ENCODE measurements around the gene NDUFAF7. TPM values are rescaled to one million over a fixed set of nuclear protein-coding genes. Genes with fewer than 3 reads are reported as not detected.
"Not testable (repeated sequence)": the region's sequence is repeated elsewhere in the genome, so short reads cannot be mapped to it uniquely, and the experiment has no call there.

Gene NDUFAF7
- total RNA-seq, result 10 to 100 TPM; 16.4 to 22.1 (median 17.9) TPM

GRCh38 chr2:37231241-37232130, at the start of gene NDUFAF7, which contains the start of gene CEBPZ:
Gene NDUFAF7 (plus strand): TSS chr2:37231658. CDS start chr2:37231706, 48 bp downstream.
Gene CEBPZ (minus strand): TSS chr2:37231596. CDS start chr2:37231567, 29 bp downstream.
- peaks cover 39% of the 10 kb centered on the region for H3K4me1 Mint-ChIP-seq (ENCODE audit: low read depth)
- no peak within 1 kb of the TSS for H3K4me3 Mint-ChIP-seq
- DNase-seq (peak; percentile 82), ATAC-seq (peak; percentile 95 to 96)
- H3K27me3 Mint-ChIP-seq (ENCODE audit: low read depth), result no peaks in the 10 kb centered on the region
- peaks cover 32% of the 10 kb centered on the region for H3K36me3 Mint-ChIP-seq (ENCODE audit: insufficient read depth)
- no peaks in the 10 kb centered on the region for H3K9me3 Mint-ChIP-seq

GRCh38 chr2:37181726-37182684, 49.5 kb upstream of the NDUFAF7 start:
- no peaks in the 10 kb centered on the region for H3K4me1 Mint-ChIP-seq (ENCODE audit: low read depth)
- peaks cover 10% of the 10 kb centered on the region for H3K27me3 Mint-ChIP-seq (ENCODE audit: low read depth)
- no peaks in the 10 kb centered on the region for H3K9me3 Mint-ChIP-seq
- no peaks in the 10 kb centered on the region for H3K36me3 Mint-ChIP-seq (ENCODE audit: insufficient read depth)
- no peak for ATAC-seq
- no peak overlapping the region for H3K4me3 Mint-ChIP-seq
- DNase-seq, result no peak

GRCh38 chr2:37188570-37188969, 42.9 kb upstream of the NDUFAF7 start, which contains the start of gene SULT6B1:
Gene SULT6B1 (minus strand): TSS chr2:37188670. CDS start chr2:37188640, 30 bp downstream.
- DNase-seq (no peak), ATAC-seq (no peak)
- H3K27me3 Mint-ChIP-seq (ENCODE audit: low read depth), result peaks cover 8% of the 10 kb centered on the region
- H3K4me1 Mint-ChIP-seq (ENCODE audit: low read depth), result no peaks in the 10 kb centered on the region
- no peak within 1 kb of the TSS for H3K4me3 Mint-ChIP-seq
- H3K9me3 Mint-ChIP-seq, result no peaks in the 10 kb centered on the region
- no peaks in the 10 kb centered on the region for H3K36me3 Mint-ChIP-seq (ENCODE audit: insufficient read depth)

DNA sequence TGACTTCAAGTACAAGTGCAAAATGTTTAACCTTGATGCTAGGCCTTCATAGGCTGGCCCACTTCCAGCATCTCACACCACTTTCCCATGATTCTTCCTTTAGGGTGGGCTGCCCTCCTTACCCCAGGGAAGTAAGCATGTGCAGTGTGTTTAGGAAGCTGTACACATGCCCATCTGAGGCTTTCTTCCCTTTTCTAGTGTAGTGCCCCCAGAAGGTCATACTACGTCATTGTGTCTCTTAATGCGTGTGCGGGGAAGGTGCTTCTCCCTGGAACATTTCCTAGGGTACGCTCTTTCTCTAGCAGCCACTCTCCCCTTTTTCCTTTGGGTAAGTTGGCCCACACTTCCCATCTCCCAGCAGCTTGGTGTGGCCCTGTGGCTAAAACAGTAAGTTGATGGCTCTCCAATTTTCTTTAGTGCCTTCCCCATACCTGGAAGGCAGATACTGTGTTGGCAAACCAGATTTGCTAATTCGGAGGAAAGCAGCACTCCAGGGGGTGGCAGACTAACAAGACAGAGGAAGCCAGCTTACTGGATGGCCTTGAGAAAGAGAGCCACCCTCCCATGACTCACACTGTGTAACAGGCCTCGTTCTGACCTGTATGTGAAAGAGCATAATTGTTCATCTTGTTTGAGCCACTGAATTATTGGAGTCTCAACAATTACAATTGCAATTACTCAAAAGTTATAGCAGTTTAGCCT, 41.9 kb upstream of the NDUFAF7 start:
- Mint-ChIP-seq H3K9me3 (no peaks in the 10 kb centered on the region), H3K4me3 (no peak overlapping the region), H3K27me3 (ENCODE audit: low read depth) (peaks cover 2% of the 10 kb centered on the region), H3K36me3 (ENCODE audit: insufficient read depth) (no peaks in the 10 kb centered on the region), H3K4me1 (ENCODE audit: low read depth) (no peaks in the 10 kb centered on the region)
- no peak for ATAC-seq
- no peak for DNase-seq

- H3K27me3 Mint-ChIP-seq (ENCODE audit: low read depth), result no peaks in the 10 kb centered on the region
- no peaks in the 10 kb centered on the region for H3K4me1 Mint-ChIP-seq (ENCODE audit: low read depth)
- DNase-seq (no peak), ATAC-seq (no peak)
- no peaks in the 10 kb centered on the region for H3K36me3 Mint-ChIP-seq (ENCODE audit: insufficient read depth)
- H3K9me3 Mint-ChIP-seq, result no peaks in the 10 kb centered on the region
- no peak overlapping the region for H3K4me3 Mint-ChIP-seq
Observed at GRCh38 chr2:37190290-37190689, 41.2 kb upstream of the NDUFAF7 start.

- no peaks in the 10 kb centered on the region for H3K27me3 Mint-ChIP-seq (ENCODE audit: low read depth)
Observed at GRCh38 chr2:37191253-37191652, 40.2 kb upstream of the NDUFAF7 start.

DNA sequence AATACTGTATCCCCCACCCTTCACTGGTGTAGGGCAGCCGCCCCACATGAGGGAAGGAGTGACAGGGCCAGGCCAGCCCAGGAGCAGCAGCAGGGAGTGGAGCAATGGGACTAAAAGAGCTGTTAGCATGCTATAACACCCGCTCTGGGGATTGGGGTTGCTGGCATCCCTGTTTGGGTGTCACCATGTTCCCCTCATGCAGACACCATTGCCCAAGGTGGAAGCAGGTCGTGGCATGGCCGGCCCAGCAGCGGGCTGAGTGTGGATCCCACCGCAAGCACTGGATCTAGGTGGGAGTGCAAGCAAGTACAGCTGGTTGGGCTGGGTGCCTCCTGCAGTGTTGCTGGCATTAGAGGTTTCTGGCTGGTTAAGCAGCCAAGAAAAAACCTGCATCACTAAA, 39.7 kb upstream of the NDUFAF7 start:
- no peak overlapping the region for H3K4me3 Mint-ChIP-seq
- ATAC-seq, result no peak
- H3K4me1 Mint-ChIP-seq (ENCODE audit: low read depth), result peaks cover 4% of the 10 kb centered on the region
- no peaks in the 10 kb centered on the region for H3K9me3 Mint-ChIP-seq
- DNase-seq, result no peak
- H3K27me3 Mint-ChIP-seq (ENCODE audit: low read depth), result no peaks in the 10 kb centered on the region
- no peaks in the 10 kb centered on the region for H3K36me3 Mint-ChIP-seq (ENCODE audit: insufficient read depth)

More at GRCh38 chr2:37191253-37191652, 40.2 kb upstream of the NDUFAF7 start:
- DNase-seq, result no peak
- Mint-ChIP-seq H3K36me3 (ENCODE audit: insufficient read depth) (no peaks in the 10 kb centered on the region), H3K4me3 (no peak overlapping the region), H3K4me1 (ENCODE audit: low read depth) (peaks cover 2% of the 10 kb centered on the region), H3K9me3 (no peaks in the 10 kb centered on the region)
- ATAC-seq, result no peak

- H3K4me1 Mint-ChIP-seq (ENCODE audit: low read depth), result peaks cover 10% of the 10 kb centered on the region
- no peaks in the 10 kb centered on the region for H3K27me3 Mint-ChIP-seq (ENCODE audit: low read depth)
- H3K36me3 Mint-ChIP-seq (ENCODE audit: insufficient read depth), result peaks cover 3% of the 10 kb centered on the region
- ATAC-seq (no peak), DNase-seq (no peak)
- no peak overlapping the region for H3K4me3 Mint-ChIP-seq
- no peaks in the 10 kb centered on the region for H3K9me3 Mint-ChIP-seq
Observed at GRCh38 chr2:37192551-37192950, 38.9 kb upstream of the NDUFAF7 start.

DNA sequence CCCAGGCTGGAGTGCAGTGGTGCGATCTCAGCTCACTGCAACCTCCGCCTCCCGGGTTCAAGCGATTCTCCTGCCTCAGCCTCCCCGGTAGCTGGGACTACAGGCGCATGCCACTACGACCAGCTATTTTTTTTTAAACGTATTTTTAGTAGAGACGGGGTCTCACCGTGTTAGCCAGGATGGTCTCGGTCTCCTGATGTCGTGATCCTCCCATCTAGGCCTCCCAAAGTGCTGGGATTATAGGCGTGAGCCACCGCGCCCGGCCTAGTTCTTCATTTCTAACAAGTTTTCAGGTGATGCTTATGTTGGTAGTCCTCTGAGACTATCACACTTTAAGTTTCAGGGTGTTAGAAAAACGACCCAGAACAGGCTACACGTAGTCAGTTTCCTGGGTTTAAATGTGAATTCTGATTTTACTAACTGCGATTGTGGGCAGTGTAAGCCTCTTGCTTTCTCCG, 35.6 kb upstream of the NDUFAF7 start:
- not testable (repeated sequence) for H3K36me3 Mint-ChIP-seq (ENCODE audit: insufficient read depth); ATAC-seq; H3K27me3 Mint-ChIP-seq (ENCODE audit: low read depth); DNase-seq; H3K9me3 Mint-ChIP-seq
- peaks cover 27% of the 10 kb centered on the region for H3K4me1 Mint-ChIP-seq (ENCODE audit: low read depth)
- H3K4me3 Mint-ChIP-seq, result peak overlapping the region; percentile 98

DNA sequence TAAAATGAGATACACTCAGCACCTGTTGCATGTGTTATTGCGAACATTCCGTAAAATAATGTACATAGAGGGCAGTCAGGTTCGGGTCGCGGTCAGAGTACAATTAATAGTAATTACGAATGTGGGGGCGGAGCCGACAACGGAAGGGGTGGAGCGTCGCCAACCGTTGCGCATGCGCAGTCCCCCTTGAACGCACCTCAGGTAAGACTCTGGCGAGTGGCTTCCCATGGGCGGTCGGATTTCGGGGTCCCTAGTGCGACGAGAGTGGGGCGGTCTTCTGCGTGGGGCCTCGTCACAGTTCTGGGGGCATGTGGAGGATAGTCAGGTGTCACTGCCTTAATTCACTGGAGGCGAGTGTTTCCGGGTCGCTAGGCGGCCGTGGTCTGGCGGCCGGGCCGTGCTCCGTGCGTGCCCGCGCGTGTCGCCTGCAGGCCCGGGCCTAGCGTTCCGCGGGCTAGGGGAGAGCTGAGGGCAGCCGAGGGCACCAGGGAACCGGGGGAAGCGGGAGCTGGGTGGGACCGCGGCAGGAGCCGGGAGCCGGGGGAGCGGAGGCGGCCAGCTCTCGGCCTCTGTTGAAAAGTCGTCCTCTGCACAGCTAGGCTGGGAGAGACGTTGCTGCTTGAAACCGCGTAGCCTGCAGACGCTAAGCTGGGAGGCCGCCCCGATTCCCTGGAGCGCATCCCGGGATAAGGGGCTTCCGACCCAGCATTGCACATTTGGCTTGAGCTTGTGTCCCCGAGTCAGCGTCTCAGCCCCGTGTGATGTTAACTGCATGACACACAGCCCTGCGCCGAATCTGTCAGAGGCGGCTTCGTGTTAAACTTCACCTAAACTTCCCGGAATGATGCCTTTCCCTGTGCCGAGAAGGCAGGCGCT, 34.9 kb upstream of the NDUFAF7 start, which contains the start of gene CEBPZOS:
CEBPZOS (plus strand) TSS at position 177 of the 876 bp plus-strand sequence. CDS start 3,209 bp downstream, outside the sequence.
- H3K9me3 Mint-ChIP-seq, result no peaks in the 10 kb centered on the region
- DNase-seq (peak; percentile 91), ATAC-seq (peak; percentile 80 to 90)
- peaks cover 8% of the 10 kb centered on the region for H3K36me3 Mint-ChIP-seq (ENCODE audit: insufficient read depth)
- H3K4me3 Mint-ChIP-seq, result peak within 1 kb of the TSS; percentile 98
- peaks cover 33% of the 10 kb centered on the region for H3K4me1 Mint-ChIP-seq (ENCODE audit: low read depth)
- H3K27me3 Mint-ChIP-seq (ENCODE audit: low read depth), result no peaks in the 10 kb centered on the region

DNA sequence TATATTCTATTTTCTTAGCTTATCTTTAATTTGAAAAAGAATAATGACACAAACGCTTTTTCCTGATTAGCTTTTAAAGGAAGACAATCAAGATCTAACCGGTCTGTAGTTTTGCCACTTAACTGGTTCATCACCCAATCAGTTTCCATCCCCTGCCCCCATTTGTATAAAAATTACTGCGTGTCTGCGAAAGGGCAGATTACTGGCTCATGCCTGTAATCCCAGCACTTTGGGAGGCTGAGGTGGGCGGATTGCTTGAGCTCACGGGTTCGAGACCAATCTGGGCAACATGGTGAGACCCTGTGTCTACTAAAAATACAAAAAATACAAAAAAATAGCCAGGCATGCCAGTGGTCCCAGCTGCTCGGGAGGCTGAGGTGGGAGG, 32.8 kb upstream of the NDUFAF7 start:
- DNase-seq (no peak), ATAC-seq (no peak)
- Mint-ChIP-seq H3K4me3 (no peak overlapping the region), H3K9me3 (peaks cover 2% of the 10 kb centered on the region), H3K27me3 (ENCODE audit: low read depth) (no peaks in the 10 kb centered on the region), H3K36me3 (ENCODE audit: insufficient read depth) (peaks cover 20% of the 10 kb centered on the region), H3K4me1 (ENCODE audit: low read depth) (peaks cover 40% of the 10 kb centered on the region)

- no peak overlapping the region for H3K4me3 Mint-ChIP-seq
- H3K36me3 Mint-ChIP-seq (ENCODE audit: insufficient read depth), result peaks cover 44% of the 10 kb centered on the region
- H3K9me3 Mint-ChIP-seq, result peaks cover 7% of the 10 kb centered on the region
- no peaks in the 10 kb centered on the region for H3K27me3 Mint-ChIP-seq (ENCODE audit: low read depth)
- ATAC-seq (no peak), DNase-seq (no peak)
- peaks cover 39% of the 10 kb centered on the region for H3K4me1 Mint-ChIP-seq (ENCODE audit: low read depth)
Observed at GRCh38 chr2:37201208-37201607, 30.2 kb upstream of the NDUFAF7 start.

DNA sequence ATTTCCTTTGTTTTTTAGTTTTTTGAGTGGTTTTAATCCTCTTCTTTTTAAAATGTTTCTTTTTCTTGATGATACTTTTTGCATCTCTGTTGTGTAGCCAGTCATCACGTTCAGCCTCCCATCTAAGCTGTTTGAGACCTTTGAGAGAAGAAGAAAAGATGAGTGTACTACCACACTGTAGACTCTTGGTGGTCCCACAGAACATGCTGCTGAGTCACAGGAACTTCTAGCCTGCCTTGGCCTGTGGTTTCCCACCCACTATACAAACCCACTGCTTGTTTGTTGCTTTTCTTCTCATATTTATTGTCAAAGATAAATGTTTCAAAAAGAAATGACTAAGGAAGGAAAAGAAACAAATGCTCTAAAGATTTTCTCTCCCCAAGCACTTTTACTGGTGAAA, 29.7 kb upstream of the NDUFAF7 start:
- H3K4me1 Mint-ChIP-seq (ENCODE audit: low read depth), result peaks cover 39% of the 10 kb centered on the region
- ATAC-seq (peak; percentile 73 to 85), DNase-seq (peak; percentile 26)
- H3K4me3 Mint-ChIP-seq, result no peak overlapping the region
- peaks cover 50% of the 10 kb centered on the region for H3K36me3 Mint-ChIP-seq (ENCODE audit: insufficient read depth)
- H3K9me3 Mint-ChIP-seq, result peaks cover 10% of the 10 kb centered on the region
- H3K27me3 Mint-ChIP-seq (ENCODE audit: low read depth), result no peaks in the 10 kb centered on the region
